IPS-18c (cell line): ENCODE measurements around the gene PODN.

Source experiments
- H3K4me3 ChIP-seq: 2 replicates; pipeline ENCODE4 v1.7.0; 2013; ENCODE audit warnings: low read depth, mild to moderate bottlenecking, low read length, moderate library complexity; ENCODE audit not compliant: insufficient read depth
- H3K9me3 ChIP-seq: one replicate; pipeline ENCODE4 v1.6.1; 2013; ENCODE audit warnings: mild to moderate bottlenecking, low read length, moderate library complexity; ENCODE audit not compliant: control insufficient read depth, insufficient read depth

The PODN gene

DNA sequence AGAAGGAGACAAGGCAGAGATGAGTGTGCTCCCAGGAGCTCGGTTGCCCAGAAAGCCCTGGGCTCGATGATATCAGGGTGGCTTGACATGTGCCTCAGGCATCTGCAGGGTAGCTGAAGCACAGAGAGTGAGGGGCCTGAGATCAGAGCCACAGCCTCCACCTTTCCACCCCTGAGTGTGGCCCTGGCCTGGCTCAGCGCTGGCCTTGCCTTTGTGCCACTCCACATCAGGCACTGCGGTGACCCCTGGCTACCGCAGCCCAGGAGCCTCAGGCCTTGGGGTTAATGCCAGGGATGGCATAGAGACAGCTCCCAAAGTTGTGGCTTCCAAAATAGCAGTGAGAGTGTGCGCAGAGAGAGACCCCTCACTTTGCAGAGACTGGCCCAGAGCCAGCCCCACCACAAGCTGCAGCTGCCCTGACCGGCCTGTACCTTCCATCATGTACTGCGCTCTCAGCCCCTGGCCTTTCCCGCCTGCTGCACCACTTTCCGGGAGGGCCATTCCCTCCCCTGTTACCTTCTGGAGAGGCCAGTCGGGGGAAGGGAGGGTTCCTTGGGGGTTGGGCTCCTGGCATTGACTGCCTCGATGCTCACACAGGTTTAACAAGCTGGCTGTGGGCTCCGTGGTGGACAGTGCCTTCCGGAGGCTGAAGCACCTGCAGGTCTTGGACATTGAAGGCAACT is 19.5 kb downstream of the PODN start:
- H3K9me3 ChIP-seq = no peaks in the 10 kb centered on the region

DNA sequence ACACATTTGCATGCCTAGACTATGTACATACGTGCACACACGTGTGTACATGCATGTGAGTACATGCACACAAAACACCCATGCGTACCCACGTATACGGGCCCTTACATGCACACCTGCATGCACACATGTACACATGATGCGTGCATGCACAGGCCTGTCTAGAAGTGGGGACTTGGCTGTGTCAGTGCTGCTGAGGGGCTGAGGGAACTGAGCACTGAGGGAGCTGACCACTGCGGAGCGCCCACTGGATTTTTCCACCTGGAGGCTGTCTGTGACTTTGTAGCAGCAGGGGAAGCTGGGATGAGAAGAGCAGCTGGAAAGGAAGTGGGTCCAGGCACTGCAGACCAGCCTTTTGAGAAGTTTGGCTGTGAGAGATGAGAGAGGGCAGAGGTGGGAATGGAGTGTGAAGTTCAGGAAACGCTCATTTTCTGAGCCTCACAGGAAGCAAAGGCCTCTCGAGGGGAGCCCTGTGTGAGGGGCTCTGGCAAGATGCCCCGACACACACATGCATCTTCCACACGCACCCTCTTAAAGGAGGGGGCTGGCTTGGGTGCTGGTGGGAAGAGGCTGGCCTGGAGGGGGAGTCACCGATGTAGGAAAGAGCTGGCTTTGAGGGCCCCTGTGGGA is 20.9 kb downstream of the PODN start:
- no peaks in the 10 kb centered on the region for H3K9me3 ChIP-seq
- H3K4me3 ChIP-seq = no peak overlapping the region

More for the DNA sequence above, 19.5 kb downstream of the PODN start:
- no peak overlapping the region for H3K4me3 ChIP-seq

DNA sequence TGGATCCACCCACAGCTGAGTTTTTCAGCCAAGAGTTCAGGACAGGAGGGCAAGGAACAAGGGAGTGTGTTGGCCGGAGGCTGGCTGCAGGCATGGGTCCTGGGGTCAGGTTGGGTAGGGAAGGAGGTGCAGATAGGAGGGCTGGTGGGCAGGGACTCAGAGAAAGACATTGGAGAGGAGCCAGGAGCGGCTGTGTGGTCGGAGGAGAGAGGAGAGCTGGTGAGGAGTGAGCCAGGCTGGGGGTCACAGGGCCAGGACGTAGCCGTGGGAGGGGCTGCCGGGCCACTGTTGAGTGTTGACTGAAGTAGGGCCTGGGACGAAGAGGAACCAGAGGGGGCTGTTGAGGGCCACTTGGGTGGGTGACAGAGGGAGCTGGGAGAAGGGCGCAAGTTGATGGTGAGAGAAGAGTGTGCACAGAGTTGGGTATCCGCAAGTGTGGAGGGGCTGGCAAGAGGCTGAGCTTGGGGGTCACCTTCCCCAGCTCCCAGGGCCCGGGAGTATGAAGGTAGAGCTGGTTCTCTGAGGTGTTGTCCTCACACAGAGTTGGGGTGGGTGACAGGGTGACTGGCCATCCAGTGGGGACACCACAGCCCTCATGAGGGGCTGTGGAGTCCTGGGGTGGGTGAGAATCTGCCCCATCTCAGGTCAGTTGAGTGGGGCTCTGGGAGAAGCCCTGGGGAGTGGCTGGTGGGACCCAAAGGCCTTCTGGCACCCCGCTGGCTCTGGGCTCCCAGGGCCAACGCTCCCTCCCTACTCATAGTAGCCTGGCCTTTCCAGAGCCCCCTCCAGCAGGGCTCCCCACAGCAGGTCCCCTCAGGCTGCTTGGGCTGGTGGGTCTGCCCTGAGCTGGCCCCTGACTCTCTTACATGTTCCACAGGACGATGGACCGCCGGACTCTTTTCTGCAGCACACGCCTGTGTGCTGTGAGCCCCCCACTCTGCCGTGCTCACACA is 21.9 kb downstream of the PODN start:
- H3K9me3 ChIP-seq = no peaks in the 10 kb centered on the region

DNA sequence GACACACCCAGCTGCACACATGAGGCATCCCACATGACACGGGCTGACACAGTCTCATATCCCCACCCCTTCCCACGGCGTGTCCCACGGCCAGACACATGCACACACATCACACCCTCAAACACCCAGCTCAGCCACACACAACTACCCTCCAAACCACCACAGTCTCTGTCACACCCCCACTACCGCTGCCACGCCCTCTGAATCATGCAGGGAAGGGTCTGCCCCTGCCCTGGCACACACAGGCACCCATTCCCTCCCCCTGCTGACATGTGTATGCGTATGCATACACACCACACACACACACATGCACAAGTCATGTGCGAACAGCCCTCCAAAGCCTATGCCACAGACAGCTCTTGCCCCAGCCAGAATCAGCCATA is 22.6 kb downstream of the PODN start:
- H3K9me3 ChIP-seq = no peaks in the 10 kb centered on the region
- no peak overlapping the region for H3K4me3 ChIP-seq

More for the DNA sequence above, 21.9 kb downstream of the PODN start:
- H3K4me3 ChIP-seq = no peak overlapping the region

DNA sequence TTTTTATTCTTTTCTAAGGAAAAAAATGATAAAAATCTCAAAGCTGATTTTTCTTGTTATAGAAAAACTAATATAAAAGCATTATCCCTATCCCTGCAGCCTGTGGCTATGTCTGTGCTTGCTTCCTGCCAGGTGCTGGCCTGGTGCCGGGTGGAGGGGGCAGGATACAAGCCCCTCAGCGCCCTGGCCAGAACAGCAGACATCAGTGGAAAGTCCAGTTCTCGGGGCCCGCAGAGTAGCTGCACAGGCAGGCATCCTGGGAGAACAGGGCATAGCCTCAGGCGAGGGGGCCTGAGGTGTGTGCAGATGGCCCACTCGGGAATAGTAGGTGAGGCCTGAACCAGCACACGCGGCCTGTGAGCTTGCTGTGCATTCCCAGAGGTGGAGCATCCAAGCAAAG is 23.4 kb downstream of the PODN start:
- H3K4me3 ChIP-seq = no peak overlapping the region
- H3K9me3 ChIP-seq = no peaks in the 10 kb centered on the region

DNA sequence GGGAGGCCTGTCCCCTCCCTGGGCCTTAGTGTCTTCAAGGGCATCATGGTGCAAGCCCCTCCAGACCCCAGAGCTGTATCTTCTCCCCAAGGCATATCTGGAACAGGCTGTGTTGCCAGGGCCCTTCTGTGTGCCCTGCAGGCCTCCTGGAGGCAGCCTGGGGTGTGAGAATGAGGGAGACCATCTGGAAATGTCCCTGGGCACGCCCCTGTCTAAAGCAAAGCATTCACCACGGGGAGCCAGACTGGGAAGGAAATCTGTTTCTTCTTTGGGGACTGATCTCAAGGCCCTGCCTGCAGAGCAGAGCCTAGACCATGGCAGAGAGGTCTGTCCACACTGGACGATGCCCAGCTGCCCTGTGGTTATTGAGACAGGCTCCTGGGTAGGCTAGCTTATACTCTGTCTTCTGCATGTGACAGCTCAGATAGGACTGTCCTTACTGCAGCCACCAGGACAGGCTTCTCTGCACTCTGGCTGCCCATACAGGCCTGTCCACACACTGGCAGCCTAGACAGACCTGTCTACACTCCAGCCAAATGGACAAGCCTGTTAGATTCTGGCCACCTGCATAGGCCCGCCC is 24.6 kb downstream of the PODN start:
- no peaks in the 10 kb centered on the region for H3K9me3 ChIP-seq
- no peak overlapping the region for H3K4me3 ChIP-seq

DNA sequence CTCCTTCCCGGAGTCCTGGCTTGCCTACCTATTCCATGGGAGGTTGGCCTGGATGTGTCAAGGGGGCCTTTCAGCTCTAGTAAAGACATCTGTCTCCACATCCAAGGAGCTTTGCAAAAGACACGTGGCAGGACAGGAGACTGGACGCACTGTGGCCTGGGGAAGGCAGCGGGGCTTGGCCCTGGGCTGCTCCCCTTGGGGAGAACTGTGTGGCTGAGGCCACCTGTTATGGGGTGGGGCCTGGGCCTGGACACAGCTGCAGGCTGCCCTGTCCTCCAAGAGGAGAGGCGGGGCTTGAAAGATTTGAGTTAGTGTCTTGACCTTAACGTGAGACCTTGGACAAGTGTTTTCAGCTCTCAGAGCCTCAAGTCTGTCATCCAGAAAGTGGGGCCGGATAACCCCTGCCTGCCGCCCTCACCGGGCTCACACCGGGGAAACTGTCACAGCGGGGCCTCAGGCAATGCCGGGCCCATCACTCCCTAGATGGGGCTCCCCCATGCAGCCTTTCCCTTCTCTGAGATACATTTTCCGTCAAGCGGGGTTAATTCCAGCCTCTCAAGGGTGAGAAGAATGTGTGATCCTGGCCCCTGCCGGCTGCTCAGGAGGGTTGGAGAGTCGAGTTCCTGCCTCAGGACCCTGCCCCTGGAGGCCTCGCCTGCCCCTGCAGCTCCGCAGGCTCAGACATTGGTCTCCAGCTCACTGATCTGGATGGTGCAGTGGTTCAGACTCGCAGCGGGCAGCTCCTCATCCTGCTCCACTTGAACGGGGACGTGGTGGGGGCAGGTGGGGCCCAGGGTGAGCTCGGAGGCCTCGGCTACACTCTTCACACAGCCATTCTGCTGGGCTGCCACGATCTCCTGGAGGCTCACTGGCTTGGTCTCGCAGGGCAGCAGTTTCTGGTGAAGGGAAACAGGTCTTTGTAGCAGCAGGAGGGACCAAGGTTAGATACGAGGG is 25.6 kb downstream of the PODN start:
- Histone ChIP-seq H3K9me3 (no peaks in the 10 kb centered on the region), H3K4me3 (no peak overlapping the region)

DNA sequence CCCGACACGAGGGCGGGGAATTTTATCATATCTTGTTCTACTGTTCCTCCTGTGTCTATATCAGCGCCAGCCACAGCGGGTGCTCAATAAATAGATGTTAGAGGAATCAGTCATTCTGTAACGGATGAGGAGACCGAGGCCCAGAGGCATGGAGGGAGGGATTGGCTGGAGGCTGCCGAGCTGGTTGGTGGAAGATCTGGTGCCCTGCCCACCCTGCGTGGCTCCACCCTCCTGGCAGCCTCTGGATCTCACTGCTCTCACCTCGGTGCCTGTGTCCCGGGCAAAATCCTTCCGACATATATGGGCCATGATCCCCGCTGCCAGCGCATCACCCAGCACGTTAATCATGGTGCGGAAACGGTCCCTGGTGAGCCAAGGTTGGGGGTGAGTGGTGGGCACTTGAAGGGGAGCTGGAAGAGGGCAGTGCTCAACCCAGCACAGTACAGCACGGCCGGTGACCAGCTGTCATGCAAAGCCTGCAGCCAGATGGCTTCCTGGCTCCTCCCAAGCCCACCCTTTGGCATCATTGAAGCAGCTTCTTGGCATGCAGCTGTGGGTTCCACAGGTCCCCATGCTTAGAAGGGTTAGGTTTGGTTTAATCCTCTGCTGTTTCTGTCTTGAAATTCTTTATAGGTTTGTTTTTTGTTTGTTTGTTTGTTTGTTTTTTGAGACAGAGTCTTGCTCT is 26.7 kb downstream of the PODN start:
- no peak overlapping the region for H3K4me3 ChIP-seq
- H3K9me3 ChIP-seq = no peaks in the 10 kb centered on the region

DNA sequence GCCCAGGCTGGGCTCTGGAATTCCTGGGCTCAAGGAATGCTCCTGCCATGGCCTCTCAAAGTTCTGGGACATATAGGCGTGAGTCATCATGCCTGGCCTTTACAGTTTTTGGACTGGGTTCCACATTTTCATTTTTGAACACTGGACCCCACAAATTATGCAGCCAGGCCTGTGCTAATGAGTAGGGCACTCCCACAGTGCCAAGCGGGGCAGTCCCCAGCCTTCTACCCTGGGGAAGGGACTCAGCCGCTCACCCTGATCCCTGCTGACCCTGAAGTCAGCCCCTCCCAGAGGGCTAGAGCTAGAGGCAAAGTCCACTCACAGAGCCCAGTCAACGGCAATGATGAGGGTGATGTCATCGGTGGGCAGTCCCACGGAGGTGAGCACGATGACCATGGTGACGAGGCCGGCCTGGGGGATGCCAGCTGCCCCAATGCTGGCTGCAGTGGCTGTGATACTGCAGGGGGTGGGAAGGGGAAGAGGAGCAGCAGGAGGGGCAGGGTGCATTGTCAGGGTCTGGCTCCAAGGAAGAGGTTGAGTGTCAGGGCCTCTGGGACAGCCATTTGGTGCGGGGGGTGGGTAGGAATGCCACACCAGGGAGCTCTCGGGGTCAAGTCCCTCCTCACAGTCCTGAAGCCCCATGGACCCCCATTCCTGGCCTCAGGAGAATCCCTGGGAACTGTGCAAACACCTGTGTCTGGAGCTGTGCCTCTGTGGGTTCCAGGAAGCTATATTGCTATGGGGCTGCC is 27.6 kb downstream of the PODN start:
- Histone ChIP-seq H3K9me3 (no peaks in the 10 kb centered on the region), H3K4me3 (no peak overlapping the region)

DNA sequence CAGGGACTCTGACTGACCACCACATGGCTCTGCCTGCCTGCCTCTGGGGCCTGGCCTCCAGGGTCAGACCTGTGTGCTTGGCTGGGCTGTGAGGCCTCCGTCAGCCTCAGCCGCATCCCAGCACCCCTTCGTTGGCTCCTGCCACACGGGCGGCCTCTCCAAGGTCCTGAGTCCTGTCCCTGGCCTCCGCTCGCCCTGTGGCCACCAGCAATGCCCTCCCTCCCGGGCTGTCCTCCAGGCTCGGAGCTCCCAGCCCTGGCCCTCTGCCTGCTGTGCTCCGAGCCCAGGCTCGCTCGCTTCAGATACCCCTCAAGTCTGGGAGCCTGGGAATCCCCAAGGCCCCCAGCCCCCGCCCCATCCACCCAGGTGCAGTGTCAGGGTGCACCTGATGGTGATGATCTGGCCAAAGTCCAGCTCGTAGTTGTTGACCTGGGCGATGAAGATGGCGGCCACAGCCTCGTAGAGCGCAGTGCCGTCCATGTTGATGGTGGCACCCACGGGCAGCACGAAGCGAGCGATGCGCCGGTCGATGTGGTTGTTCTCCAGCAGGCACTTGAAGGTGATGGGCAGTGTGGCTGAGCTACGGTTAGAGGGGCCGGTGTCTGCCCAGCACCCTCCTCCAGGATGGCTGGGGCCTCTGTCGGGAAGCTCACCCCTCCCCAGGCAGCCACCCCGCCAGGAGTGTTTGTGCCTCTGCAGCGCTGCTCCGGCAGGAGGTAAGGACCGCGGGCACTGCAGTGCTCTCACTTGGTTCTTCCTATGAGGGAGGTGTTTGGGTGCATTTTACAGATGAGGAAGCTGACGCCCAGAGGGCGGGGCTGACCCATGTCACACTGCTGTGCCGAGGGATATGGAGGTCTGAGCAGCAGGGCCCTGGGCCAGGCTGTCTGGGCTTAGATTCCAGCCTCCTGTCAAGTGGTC is 28.5 kb downstream of the PODN start:
- H3K4me3 ChIP-seq = no peak overlapping the region
- H3K9me3 ChIP-seq = no peaks in the 10 kb centered on the region

DNA sequence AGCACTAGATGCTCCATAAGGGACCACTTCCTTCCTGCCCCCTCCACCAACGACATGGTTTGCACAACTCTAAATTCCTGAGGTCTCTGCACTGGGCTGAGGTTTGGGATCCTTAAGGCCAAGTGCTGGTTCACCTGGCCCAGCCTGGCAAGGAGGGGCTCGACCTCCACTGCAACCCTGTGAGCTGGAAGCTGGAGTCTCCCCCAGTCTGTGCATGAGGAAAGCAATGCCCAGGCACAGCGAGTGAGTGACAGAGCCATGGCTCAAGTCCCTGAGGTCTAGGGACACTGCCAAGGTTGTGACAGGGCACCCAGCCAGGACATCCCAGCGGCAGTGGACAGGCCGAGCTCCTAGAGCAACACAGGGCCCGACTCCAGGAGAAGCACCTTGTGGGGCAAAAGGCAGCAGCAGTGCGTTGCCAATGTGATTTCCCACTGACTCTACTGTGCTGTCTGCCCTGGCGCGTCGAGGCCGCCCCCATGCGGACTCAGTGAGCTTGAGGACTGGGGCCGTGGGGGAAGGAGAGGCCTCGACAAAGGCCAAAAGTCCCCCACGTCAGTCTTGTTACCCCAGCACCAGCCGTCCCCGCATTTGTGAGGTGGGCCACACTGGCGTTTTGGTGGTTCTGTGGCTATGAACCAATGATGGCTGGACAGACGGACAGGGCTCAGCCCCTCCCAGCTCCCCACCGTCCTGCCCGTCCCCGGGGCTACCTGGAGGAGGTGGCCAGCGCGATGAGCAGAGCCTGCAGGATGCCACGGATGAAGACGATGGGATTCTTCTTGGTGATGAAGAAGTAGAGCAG is 30.0 kb downstream of the PODN start:
- Histone ChIP-seq H3K4me3 (no peak overlapping the region), H3K9me3 (no peaks in the 10 kb centered on the region)

DNA sequence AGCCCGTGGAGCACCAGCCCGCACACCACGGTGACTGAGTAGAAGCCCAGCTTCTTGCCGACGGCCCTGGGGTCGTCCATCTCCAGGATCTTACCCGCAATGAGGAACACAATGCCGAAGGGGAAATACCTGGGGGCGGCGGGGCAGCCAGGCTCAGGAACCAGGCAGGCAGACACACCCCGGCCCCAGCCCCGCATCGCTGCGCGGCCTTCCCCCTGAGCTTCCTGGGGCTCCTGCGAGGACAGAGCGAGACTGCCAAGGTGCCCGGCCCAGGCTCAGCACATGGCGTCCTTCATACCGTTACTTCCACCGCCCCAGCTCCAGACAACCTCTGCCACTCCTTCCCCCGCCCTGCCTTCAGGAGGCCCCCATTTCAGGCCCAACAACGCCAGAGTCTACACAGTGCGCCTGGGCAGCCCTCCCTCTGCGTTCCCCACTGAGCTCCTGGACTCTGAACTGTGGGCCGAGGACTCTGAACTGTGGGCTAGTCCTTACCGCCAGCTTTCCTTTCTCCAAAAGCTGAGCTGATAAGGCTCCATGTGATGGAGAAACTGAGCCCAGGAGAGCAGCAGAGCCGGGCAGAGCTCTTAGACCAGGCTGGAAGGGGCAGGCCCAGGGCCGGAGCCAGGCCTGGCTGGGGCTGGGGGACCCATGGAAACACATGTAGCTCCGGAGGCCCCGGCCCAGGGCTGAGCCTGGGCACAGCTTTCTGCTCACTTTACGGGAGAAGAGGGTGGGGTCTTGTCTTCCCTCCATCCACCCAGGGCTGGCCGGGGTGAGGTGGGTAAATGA is 30.8 kb downstream of the PODN start:
- H3K9me3 ChIP-seq = no peaks in the 10 kb centered on the region

DNA sequence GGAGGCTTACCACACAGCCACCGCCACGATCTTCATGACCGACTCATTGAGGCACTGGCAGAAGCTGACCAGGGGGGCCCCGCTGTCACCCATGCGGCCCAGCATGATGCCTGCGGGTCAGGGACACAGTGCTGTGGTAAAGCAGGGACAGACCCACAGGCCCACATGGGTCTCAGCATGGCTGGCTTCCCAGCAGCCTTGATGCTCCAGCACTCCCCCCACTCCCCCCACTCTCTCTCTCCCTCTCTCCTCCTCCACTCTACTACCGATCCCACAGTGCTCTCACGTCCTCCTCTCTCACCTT is 31.4 kb downstream of the PODN start:
- H3K4me3 ChIP-seq = no peak overlapping the region
- no peaks in the 10 kb centered on the region for H3K9me3 ChIP-seq

More for the DNA sequence above, 30.8 kb downstream of the PODN start:
- H3K4me3 ChIP-seq = no peak overlapping the region
